Gastroesophageal sphincter (tissue), 3 donors: ENCODE data around the gene TNFAIP2.

Source experiments
- POLR2A ChIP-seq, 2 donors: fragments of 450-650 bp; IDR thresholded peaks; one replicate each; pipeline ENCODE4 v1.6.1; 2017; ENCODE audit warnings: antibody characterized with exemption in 2 of 2, mild to moderate bottlenecking in 2 of 2, moderate library complexity in 1 of 2
- TF ChIP-seq, protein P1 (sequence below), 4 experiments: fragments of 200-600 bp in 2 of 4; fragments of 450-650 bp in 2 of 4; sonication (generic) in 1 of 4; IDR thresholded peaks; one replicate each; pipeline ENCODE4 v1.5.1; 2017 to 2019; ENCODE audit warnings: antibody characterized with exemption in 4 of 4, mild to moderate bottlenecking in 2 of 4, moderate library complexity in 2 of 4

- TF ChIP-seq POLR2A (IDR thresholded peaks at IDR 0.05) = no peak
- TF ChIP-seq, protein P1, sequence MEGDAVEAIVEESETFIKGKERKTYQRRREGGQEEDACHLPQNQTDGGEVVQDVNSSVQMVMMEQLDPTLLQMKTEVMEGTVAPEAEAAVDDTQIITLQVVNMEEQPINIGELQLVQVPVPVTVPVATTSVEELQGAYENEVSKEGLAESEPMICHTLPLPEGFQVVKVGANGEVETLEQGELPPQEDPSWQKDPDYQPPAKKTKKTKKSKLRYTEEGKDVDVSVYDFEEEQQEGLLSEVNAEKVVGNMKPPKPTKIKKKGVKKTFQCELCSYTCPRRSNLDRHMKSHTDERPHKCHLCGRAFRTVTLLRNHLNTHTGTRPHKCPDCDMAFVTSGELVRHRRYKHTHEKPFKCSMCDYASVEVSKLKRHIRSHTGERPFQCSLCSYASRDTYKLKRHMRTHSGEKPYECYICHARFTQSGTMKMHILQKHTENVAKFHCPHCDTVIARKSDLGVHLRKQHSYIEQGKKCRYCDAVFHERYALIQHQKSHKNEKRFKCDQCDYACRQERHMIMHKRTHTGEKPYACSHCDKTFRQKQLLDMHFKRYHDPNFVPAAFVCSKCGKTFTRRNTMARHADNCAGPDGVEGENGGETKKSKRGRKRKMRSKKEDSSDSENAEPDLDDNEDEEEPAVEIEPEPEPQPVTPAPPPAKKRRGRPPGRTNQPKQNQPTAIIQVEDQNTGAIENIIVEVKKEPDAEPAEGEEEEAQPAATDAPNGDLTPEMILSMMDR (IDR thresholded peaks at IDR 0.05) = no peak
These were observed 48.4 kb upstream of the TNFAIP2 start for GRCh38 chr14:103074729-103075367.
